ENCODE measurements around the gene LRMDA. TPM values are rescaled to one million over a fixed set of nuclear protein-coding genes. Genes with fewer than 3 reads are reported as not detected.

The LRMDA gene
- total RNA-seq, 3 donors from 2014 or later: 8.3 to 17.1 (median 11.1) TPM

GRCh38 chr10:76558996-76559891, 1127.8 kb downstream of the LRMDA start:
- no peak for DNase-seq (ENCODE audit: low spot score in 2 of 2)
- intact Hi-C loops (cut with DNase I; ENCODE audit: low total_unique reads): no loop called here
- no peak for TF ChIP-seq POLR2A (IDR thresholded peaks at IDR 0.05)
- TF ChIP-seq CTCF (IDR thresholded peaks at IDR 0.05): no peak
- peak in 1 of 3 donors; percentile 33 for TF ChIP-seq POLR2AphosphoS5 (IDR thresholded peaks at IDR 0.05)
- H3K27me3 ChIP-seq: no peaks in the 10 kb centered on the region
- H3K36me3 ChIP-seq: no peaks in the 10 kb centered on the region
- no peaks in the 10 kb centered on the region for H3K9me3 ChIP-seq
- H3K27ac ChIP-seq: peak overlapping the region; percentile 26 to 27
- no peak overlapping the region for H3K4me3 ChIP-seq
- H3K4me1 ChIP-seq: no peaks in the 10 kb centered on the region

DNA sequence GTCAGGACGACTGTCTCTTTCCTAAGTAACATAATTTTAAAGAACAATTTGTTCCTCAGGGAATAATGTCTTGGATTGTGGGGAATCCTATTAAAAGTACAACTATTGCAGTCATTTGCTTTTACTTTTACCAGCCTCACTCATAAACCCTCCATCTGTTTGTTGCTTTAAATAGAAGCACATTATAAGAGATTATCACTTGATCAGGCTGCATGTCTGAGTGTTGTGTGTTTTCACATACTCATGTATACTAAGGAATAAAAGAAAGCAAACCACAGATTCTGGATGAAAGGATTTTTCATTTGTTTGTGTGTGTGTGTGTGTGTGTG, 1128.4 kb downstream of the LRMDA start:
- Histone ChIP-seq H3K27me3 (no peaks in the 10 kb centered on the region), H3K4me3 (no peak overlapping the region), H3K27ac (no peak overlapping the region), H3K9me3 (no peaks in the 10 kb centered on the region), H3K4me1 (no peaks in the 10 kb centered on the region), H3K36me3 (no peaks in the 10 kb centered on the region)
- intact Hi-C loops (cut with DNase I; ENCODE audit: low total_unique reads): no loop called here
- DNase-seq (ENCODE audit: low spot score in 2 of 2): no peak
- TF ChIP-seq CTCF (IDR thresholded peaks at IDR 0.05) (no peak), POLR2A (IDR thresholded peaks at IDR 0.05) (no peak), POLR2AphosphoS5 (IDR thresholded peaks at IDR 0.05) (no peak)

GRCh38 chr10:76560338-76560737, 1128.9 kb downstream of the LRMDA start:
- H3K36me3 ChIP-seq: no peaks in the 10 kb centered on the region
- H3K27me3 ChIP-seq: no peaks in the 10 kb centered on the region
- H3K4me3 ChIP-seq: no peak overlapping the region
- TF ChIP-seq CTCF (IDR thresholded peaks at IDR 0.05) (no peak), POLR2AphosphoS5 (IDR thresholded peaks at IDR 0.05) (no peak)
- H3K27ac ChIP-seq: no peak overlapping the region
- no peaks in the 10 kb centered on the region for H3K4me1 ChIP-seq
- no peak for DNase-seq (ENCODE audit: low spot score in 2 of 2)
- no peaks in the 10 kb centered on the region for H3K9me3 ChIP-seq
- intact Hi-C loops (cut with DNase I; ENCODE audit: low total_unique reads): no loop called here

- no peaks in the 10 kb centered on the region for H3K4me1 ChIP-seq
- H3K27ac ChIP-seq: no peak overlapping the region
- no peak overlapping the region for H3K4me3 ChIP-seq
- no peaks in the 10 kb centered on the region for H3K36me3 ChIP-seq
- no peaks in the 10 kb centered on the region for H3K27me3 ChIP-seq
- intact Hi-C loops (cut with DNase I; ENCODE audit: low total_unique reads): no loop called here
- H3K9me3 ChIP-seq: no peaks in the 10 kb centered on the region
- no peak for DNase-seq (ENCODE audit: low spot score in 2 of 2)
- TF ChIP-seq CTCF (IDR thresholded peaks at IDR 0.05): no peak
- TF ChIP-seq POLR2AphosphoS5 (IDR thresholded peaks at IDR 0.05): no peak
- no peak for TF ChIP-seq POLR2A (IDR thresholded peaks at IDR 0.05)
Observed at GRCh38 chr10:76563286-76563685, 1131.9 kb downstream of the LRMDA start.

- Histone ChIP-seq H3K27me3 (no peaks in the 10 kb centered on the region), H3K9me3 (peaks cover 0 to 7% of the 10 kb centered on the region in 2 donors), H3K4me3 (no peak overlapping the region), H3K4me1 (no peaks in the 10 kb centered on the region), H3K36me3 (no peaks in the 10 kb centered on the region), H3K27ac (no peak overlapping the region)
- TF ChIP-seq CTCF (IDR thresholded peaks at IDR 0.05) (no peak), POLR2A (IDR thresholded peaks at IDR 0.05) (no peak), POLR2AphosphoS5 (IDR thresholded peaks at IDR 0.05) (no peak)
- intact Hi-C loops (cut with DNase I; ENCODE audit: low total_unique reads): no loop called here
- no peak for DNase-seq (ENCODE audit: low spot score in 2 of 2)
Observed at GRCh38 chr10:76572021-76572420, 1140.6 kb downstream of the LRMDA start.
